Endothelial cell of umbilical vein (primary cell): ENCODE data around the gene FRS2. TPM values are rescaled to one million over a fixed set of nuclear protein-coding genes. Genes with fewer than 3 reads are reported as not detected.

Source experiments
- BruUV-seq: library from RNA; stranded (reverse); fragments of 400-500 nt; replicated peaks from 2 replicates; lab custom pipeline; 2021; lab: Mats Ljungman, UMichigan
- CTCF ChIA-PET: fragments of 300-600, 350-600 bp; sonication (Branson Sonifier 250); formaldehyde crosslinking; loops from one replicate; lab custom pipeline; 2021; ENCODE audit warnings: antibody characterized with exemption, inconsistent platforms; lab: Charles Lee
- POLR2A ChIA-PET: fragments of 300-600, 350-600 bp; sonication (Branson Sonifier 250); formaldehyde crosslinking; loops from one replicate; lab custom pipeline; 2021; ENCODE audit warnings: antibody characterized with exemption, inconsistent platforms; lab: Charles Lee
- DNase-seq: peaks from one replicate; pipeline ENCODE4 v3.0.0-alpha.2; 2011; ENCODE audit warnings: low read depth, low spot score
- FAIRE-seq: peaks from 2 replicates; lab custom pipeline; 2011; peaks lifted over from hg19 to GRCh38; lab: Jason Lieb, UNC
- H2AFZ ChIP-seq: 2 replicates; pipeline ENCODE4 v1.6.0; 2012; ENCODE audit warnings: low read depth, low read length, control low read depth, inconsistent platforms
- H3K27ac ChIP-seq: 2 replicates; pipeline ENCODE4 v1.5.1; 2011; ENCODE audit warnings: low read depth, mild to moderate bottlenecking, control low read depth, low read length, moderate library complexity; ENCODE audit not compliant: insufficient read depth
- H3K27me3 ChIP-seq, 2 experiments: 2 replicates each; pipeline versions ENCODE4 v1.6.0 to v1.6.1; 2011; ENCODE audit warnings: low read length in 2 of 2, mixed read lengths in 1 of 2; ENCODE audit not compliant: control insufficient read depth in 2 of 2, insufficient read depth in 2 of 2
- H3K36me3 ChIP-seq, 2 experiments: 2 replicates in 1 of 2; 3 replicates in 1 of 2; pipeline ENCODE4 v1.5.1; 2011; ENCODE audit warnings: low read length in 2 of 2, mild to moderate bottlenecking in 1 of 2, moderate library complexity in 1 of 2; ENCODE audit not compliant: control insufficient read depth in 2 of 2, insufficient read depth in 2 of 2; ENCODE audit errors: extremely low read depth in 1 of 2
- H3K4me1 ChIP-seq: 3 replicates; pipeline ENCODE4 v1.5.1; 2011; ENCODE audit warnings: mild to moderate bottlenecking, low read length; ENCODE audit not compliant: control insufficient read depth, insufficient read depth; ENCODE audit errors: extremely low read depth
- H3K4me2 ChIP-seq: 2 replicates; pipeline ENCODE4 v1.6.1; 2011; ENCODE audit warnings: low read length, control low read depth, mixed read lengths; ENCODE audit not compliant: insufficient read depth
- H3K4me3 ChIP-seq, 3 experiments: fragments of 200-600 bp in 1 of 3; sonication (generic), shearing (Covaris generic) in 1 of 3; replicated peaks in 1 of 3; 2 replicates each; pipeline ENCODE4 v1.5.1; 2011 to 2016; ENCODE audit warnings: control low read depth in 3 of 3, low read length in 3 of 3, mild to moderate bottlenecking in 2 of 3, inconsistent platforms in 1 of 3, low read depth in 1 of 3, moderate library complexity in 1 of 3; ENCODE audit not compliant: insufficient read depth in 1 of 3
- H3K79me2 ChIP-seq: 2 replicates; pipeline ENCODE4 v1.6.0; 2012; ENCODE audit warnings: low read length, inconsistent platforms; ENCODE audit not compliant: control insufficient read depth, insufficient read depth
- H3K9ac ChIP-seq: replicated peaks from 2 replicates; pipeline ENCODE3; 2011; ENCODE audit warnings: low read length, control low read depth; ENCODE audit not compliant: insufficient read depth; ENCODE audit errors: extremely low read depth
- H3K9me1 ChIP-seq: replicated peaks from 3 replicates; pipeline ENCODE4 v1.6.0; 2011; ENCODE audit warnings: mild to moderate bottlenecking, low read length; ENCODE audit not compliant: control insufficient read depth, insufficient read depth; ENCODE audit errors: extremely low read depth
- H3K9me3 ChIP-seq: replicated peaks from 2 replicates; pipeline ENCODE4 v1.5.1; 2012; ENCODE audit warnings: low read length, inconsistent platforms; ENCODE audit not compliant: control insufficient read depth, insufficient read depth
- H4K20me1 ChIP-seq: replicated peaks from 2 replicates; pipeline ENCODE3; 2011; ENCODE audit warnings: mild to moderate bottlenecking, low read length; ENCODE audit not compliant: control insufficient read depth, insufficient read depth; ENCODE audit errors: extremely low read depth
- CTCF ChIP-seq, 2 donors: IDR thresholded peaks; 1 replicate in 1 of 2; 2 replicates in 1 of 2; pipeline ENCODE4 v1.5.1; 2011; ENCODE audit warnings: low read length in 2 of 2, mild to moderate bottlenecking in 2 of 2, moderate library complexity in 2 of 2, control low read depth in 1 of 2, inconsistent platforms in 1 of 2, low read depth in 1 of 2; ENCODE audit not compliant: insufficient read depth in 1 of 2; ENCODE audit errors: extremely low read depth in 1 of 2
- EZH2 ChIP-seq: IDR thresholded peaks from 2 replicates; pipeline ENCODE4 v1.6.1; 2012; ENCODE audit warnings: borderline replicate concordance, low read depth, mild to moderate bottlenecking, moderate library complexity, low read length, inconsistent platforms; ENCODE audit not compliant: severe bottlenecking
- FOS ChIP-seq: IDR thresholded peaks from 2 replicates; pipeline ENCODE4 v1.6.1; 2011; ENCODE audit warnings: mild to moderate bottlenecking, low read length, moderate library complexity, borderline replicate concordance; ENCODE audit not compliant: insufficient read depth
- GATA2 ChIP-seq: IDR thresholded peaks from 2 replicates; pipeline ENCODE4 v1.7.0; 2011; ENCODE audit warnings: low read depth, mild to moderate bottlenecking, moderate library complexity, mixed read lengths, low read length; ENCODE audit not compliant: insufficient read length, insufficient read depth
- JUN ChIP-seq: IDR thresholded peaks from 2 replicates; pipeline ENCODE4 v1.6.1; 2011; ENCODE audit warnings: borderline replicate concordance, low read depth; ENCODE audit not compliant: insufficient read length, insufficient read depth
- MAX ChIP-seq: IDR thresholded peaks from 2 replicates; pipeline ENCODE4 v1.6.1; 2011; ENCODE audit not compliant: insufficient read depth, insufficient read length
- MYC ChIP-seq: IDR thresholded peaks from one replicate; pipeline ENCODE4 v1.6.1; 2011; ENCODE audit warnings: mild to moderate bottlenecking, low read depth, low read length
- POLR2A ChIP-seq: IDR thresholded peaks from 2 replicates; pipeline ENCODE4 v1.6.1; 2012; ENCODE audit warnings: low read depth, mild to moderate bottlenecking, control low read depth, low read length
- POLR2AphosphoS5 ChIP-seq: IDR thresholded peaks from 2 replicates; pipeline ENCODE4 v1.6.1; 2012; ENCODE audit warnings: low read depth, mild to moderate bottlenecking, control low read depth, low read length, moderate library complexity; ENCODE audit not compliant: insufficient read depth
- dilution Hi-C: fragments of 300-500 bp; cut with MboI; formaldehyde crosslinking; loops from one replicate; pipeline ENCODE4 v1.15.0; 2019; ENCODE audit warnings: low sequenced_read_pairs; ENCODE audit not compliant: extremely low pct_ligation_motif_present
- intact Hi-C: fragments of 100-400 bp; cut with micrococcal nuclease; formaldehyde crosslinking; loops from one replicate; pipeline ENCODE4 v1.10.0; 2022
- polyA plus RNA-seq, 4 experiments: library from polyadenylated mRNA; depleted of rRNA in 3 of 4; stranded (reverse) in 3 of 4; unstranded in 1 of 4; fragments of >200 nt; gene quantifications; 2 replicates each; pipeline versions ENCODE4 v1.2.1 to v1.2.3, GENCODE V29; 2011 to 2012; ENCODE audit warnings: missing spikeins in 1 of 4
- total RNA-seq: library from RNA; stranded (reverse); gene quantifications from 2 replicates; pipeline ENCODE4 v1.2.3, GENCODE V29; 2021

Gene FRS2
- total and polyA plus RNA-seq, 2 donors (not counting 3 experiments of a cell fraction or from before 2014, with no cell fraction given), result 6.3 to 15.5 TPM

- FAIRE-seq, result no peak
- no peaks in the 10 kb centered on the region for H3K9me3 ChIP-seq
- no peaks in the 10 kb centered on the region for H3K36me3 ChIP-seq
Observed at GRCh38 chr12:69425417-69425816, 44.8 kb upstream of the FRS2 start.

More at GRCh38 chr12:69425417-69425816, 44.8 kb upstream of the FRS2 start:
- no peaks in the 10 kb centered on the region for H3K4me1 ChIP-seq
- no peak overlapping the region for H3K4me3 ChIP-seq
- dilution Hi-C loops (no loop called here), intact Hi-C loops (no loop called here)
- H3K27ac ChIP-seq, result no peak overlapping the region
- H3K9ac ChIP-seq, result no peak overlapping the region
- H4K20me1 ChIP-seq, result no peaks in the 10 kb centered on the region
- H3K4me2 ChIP-seq, result no peak overlapping the region
- no peaks in the 10 kb centered on the region for H3K27me3 ChIP-seq
- no peaks in the 10 kb centered on the region for H3K9me1 ChIP-seq
- ChIA-PET POLR2A (no interaction called here), CTCF (no interaction called here)
- no peak for DNase-seq
- no TSS peak for BruUV-seq
- H3K79me2 ChIP-seq, result no peaks in the 10 kb centered on the region
- TF ChIP-seq POLR2A (no peak), MYC (no peak), JUN (no peak), EZH2 (no peak), CTCF (IDR thresholded peaks at IDR 0.05; ENCODE audit: extremely low read depth in 1 of 2, insufficient read depth in 1 of 2, low read depth in 1 of 2, low read length in 2 of 2) (no peak), GATA2 (no peak), FOS (no peak), POLR2AphosphoS5 (no peak), MAX (no peak)
- H2AFZ ChIP-seq, result no peak overlapping the region
